Suprapubic skin (tissue), 3 donors: ENCODE measurements around the gene CAMTA1.

Source experiments
- POLR2AphosphoS5 ChIP-seq, 3 donors: sonication (generic); formaldehyde crosslinking; IDR thresholded peaks; one replicate each; pipeline ENCODE4 v1.6.1; 2017; ENCODE audit warnings: antibody characterized with exemption in 3 of 3
- TF ChIP-seq, protein P1 (sequence below), 2 donors: fragments of 200-600 bp in 1 of 2; fragments of 450-650 bp in 1 of 2; sonication (generic) in 1 of 2; IDR thresholded peaks; one replicate each; pipeline ENCODE4 v1.5.1; 2016 to 2019; ENCODE audit warnings: antibody characterized with exemption in 2 of 2, mild to moderate bottlenecking in 1 of 2, moderate library complexity in 1 of 2

DNA sequence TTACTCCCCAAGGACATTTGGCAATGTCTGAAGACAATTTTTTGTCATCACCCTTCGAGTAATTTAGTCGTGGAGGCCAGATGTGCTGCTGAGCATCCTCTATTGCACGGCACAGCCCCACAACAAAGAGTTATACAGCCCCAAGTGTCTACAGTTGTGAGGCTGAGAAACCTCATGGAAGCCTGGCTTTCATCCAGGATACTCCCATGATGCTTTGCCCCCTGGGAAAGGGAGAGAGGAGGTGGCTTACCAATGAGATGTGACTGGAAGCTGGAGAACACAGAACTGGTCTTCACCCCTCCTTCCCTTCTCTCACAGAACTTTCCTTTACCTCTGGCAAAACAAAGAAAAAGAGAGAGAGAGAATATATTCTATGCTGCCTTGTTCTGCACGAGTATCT is 834.9 kb downstream of the CAMTA1 start:
- TF ChIP-seq, protein P1, sequence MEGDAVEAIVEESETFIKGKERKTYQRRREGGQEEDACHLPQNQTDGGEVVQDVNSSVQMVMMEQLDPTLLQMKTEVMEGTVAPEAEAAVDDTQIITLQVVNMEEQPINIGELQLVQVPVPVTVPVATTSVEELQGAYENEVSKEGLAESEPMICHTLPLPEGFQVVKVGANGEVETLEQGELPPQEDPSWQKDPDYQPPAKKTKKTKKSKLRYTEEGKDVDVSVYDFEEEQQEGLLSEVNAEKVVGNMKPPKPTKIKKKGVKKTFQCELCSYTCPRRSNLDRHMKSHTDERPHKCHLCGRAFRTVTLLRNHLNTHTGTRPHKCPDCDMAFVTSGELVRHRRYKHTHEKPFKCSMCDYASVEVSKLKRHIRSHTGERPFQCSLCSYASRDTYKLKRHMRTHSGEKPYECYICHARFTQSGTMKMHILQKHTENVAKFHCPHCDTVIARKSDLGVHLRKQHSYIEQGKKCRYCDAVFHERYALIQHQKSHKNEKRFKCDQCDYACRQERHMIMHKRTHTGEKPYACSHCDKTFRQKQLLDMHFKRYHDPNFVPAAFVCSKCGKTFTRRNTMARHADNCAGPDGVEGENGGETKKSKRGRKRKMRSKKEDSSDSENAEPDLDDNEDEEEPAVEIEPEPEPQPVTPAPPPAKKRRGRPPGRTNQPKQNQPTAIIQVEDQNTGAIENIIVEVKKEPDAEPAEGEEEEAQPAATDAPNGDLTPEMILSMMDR (IDR thresholded peaks at IDR 0.05): no peak
- no peak for TF ChIP-seq POLR2AphosphoS5 (IDR thresholded peaks at IDR 0.05)
